Measurements from ENCODE around the gene DIO3.

The DIO3 gene

DNA sequence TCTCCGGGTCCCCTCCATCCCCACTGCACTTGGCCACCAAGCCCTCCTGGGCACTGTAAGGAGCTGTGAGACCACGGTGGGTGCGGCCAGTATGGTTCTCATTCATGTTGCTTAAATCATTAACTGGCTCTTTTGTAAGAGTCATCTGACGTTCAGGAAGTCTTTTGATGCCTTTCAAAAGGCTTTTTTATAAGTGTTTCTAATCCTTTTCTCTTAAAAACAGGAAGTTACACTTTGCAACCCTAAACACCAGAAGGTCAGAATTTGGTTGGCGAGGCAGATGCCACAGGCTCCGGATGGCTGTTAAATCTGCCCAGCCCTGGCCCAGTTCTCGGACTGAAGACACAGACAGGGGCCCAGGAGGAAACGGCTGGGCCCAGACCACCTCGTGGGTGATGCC, 26.1 kb upstream of the DIO3 start:
- peaks cover 13 to 18% of the 10 kb centered on the region in 2 donors for H3K27me3 Mint-ChIP-seq
- no peak overlapping the region for H3K4me3 Mint-ChIP-seq
- peaks cover 0 to 2% of the 10 kb centered on the region in 2 donors for H3K9me3 Mint-ChIP-seq
- no peaks in the 10 kb centered on the region for H3K36me3 Mint-ChIP-seq
- DNase-seq (peak; percentile 5), ATAC-seq (replicated peaks) (peak; percentile 79 to 87)
- H3K27ac Mint-ChIP-seq: peak overlapping the region; percentile 37
- H3K4me1 Mint-ChIP-seq: peaks cover 7 to 18% of the 10 kb centered on the region in 2 donors

DNA sequence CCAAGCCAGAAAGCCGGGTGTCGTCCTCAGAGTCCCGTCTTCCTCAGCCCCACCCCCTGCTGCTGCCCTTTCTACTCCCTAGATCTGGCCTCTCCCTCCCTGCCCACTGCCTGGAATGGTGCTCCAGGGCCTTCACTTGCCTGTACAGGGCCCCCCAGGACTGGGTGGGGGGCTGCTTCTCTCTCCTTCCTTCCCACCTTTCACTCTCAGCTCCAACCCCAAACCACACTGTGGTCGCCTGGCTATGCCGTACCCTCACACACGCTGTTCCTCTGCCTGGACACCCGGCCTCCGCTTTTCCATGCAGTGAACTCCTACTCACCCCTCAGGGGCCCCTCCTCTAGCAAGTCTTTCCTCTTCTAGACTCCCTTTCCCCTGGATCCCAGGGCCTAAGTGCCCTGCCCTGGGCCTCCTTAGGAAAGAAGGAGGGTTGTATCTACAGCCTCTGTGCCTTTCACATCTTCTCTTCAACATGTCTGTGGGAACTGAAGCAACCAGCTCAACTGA, 25.5 kb upstream of the DIO3 start:
- Mint-ChIP-seq H3K4me1 (peaks cover 7 to 18% of the 10 kb centered on the region in 2 donors), H3K36me3 (no peaks in the 10 kb centered on the region), H3K27ac (peak overlapping the region; percentile 89), H3K27me3 (peaks cover 11 to 15% of the 10 kb centered on the region in 2 donors), H3K4me3 (peak overlapping the region in 1 of 2 donors; percentile 42), H3K9me3 (no peaks in the 10 kb centered on the region)
- no peak for DNase-seq
- peak; percentile 5 to 15 for ATAC-seq (replicated peaks)

DNA sequence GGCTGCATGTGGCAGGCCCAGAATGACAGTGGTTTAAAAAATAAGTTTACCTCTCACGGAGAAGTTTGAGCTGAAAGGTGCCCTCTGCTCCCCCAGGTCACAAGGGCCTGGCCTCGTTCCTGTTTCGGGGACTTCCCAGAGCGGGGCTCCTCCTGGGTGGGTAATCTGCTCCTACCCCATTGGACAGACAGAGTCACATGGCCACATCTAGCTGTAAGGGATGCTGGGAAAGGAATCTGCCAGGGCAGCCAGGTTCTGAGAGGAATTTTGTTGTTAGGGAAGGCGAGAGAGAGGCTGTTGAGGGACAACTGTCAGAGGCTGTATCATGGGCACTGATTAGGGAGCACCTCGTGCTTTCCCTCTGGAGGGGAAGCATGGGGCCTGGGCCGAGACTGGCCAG, 24.0 kb upstream of the DIO3 start:
- ATAC-seq (replicated peaks) (no peak), DNase-seq (no peak)
- Mint-ChIP-seq H3K4me1 (peaks cover 7 to 18% of the 10 kb centered on the region in 2 donors), H3K27ac (no peak overlapping the region), H3K9me3 (no peaks in the 10 kb centered on the region), H3K36me3 (no peaks in the 10 kb centered on the region), H3K4me3 (no peak overlapping the region), H3K27me3 (peaks cover 11 to 15% of the 10 kb centered on the region in 2 donors)

DNA sequence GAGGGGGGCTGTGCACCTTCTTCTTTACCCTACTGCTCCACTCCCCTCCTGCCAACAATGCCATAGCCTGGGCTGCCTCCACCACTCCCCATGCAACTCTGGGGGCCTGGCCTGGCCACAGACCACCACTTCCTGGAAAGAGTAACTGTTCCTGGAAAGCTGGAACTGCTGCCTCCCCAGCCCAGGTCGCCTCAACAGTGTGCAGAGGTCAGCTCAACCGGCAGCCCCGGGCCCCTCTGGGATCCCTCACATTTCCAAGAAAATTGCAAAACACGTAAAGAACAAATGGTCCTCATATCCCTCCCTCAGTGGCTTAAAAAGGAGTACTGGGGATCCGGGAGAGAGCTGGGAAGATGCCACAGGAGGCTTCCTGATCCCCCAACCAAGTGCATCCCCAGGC, 22.4 kb upstream of the DIO3 start:
- Mint-ChIP-seq H3K27me3 (peaks cover 11 to 23% of the 10 kb centered on the region in 2 donors), H3K4me3 (no peak overlapping the region), H3K27ac (no peak overlapping the region), H3K36me3 (peaks cover 0 to under 1% of the 10 kb centered on the region in 2 donors), H3K4me1 (peaks cover 7 to 18% of the 10 kb centered on the region in 2 donors), H3K9me3 (peaks cover 6 to 7% of the 10 kb centered on the region in 2 donors)
- ATAC-seq (replicated peaks) (no peak), DNase-seq (no peak)

DNA sequence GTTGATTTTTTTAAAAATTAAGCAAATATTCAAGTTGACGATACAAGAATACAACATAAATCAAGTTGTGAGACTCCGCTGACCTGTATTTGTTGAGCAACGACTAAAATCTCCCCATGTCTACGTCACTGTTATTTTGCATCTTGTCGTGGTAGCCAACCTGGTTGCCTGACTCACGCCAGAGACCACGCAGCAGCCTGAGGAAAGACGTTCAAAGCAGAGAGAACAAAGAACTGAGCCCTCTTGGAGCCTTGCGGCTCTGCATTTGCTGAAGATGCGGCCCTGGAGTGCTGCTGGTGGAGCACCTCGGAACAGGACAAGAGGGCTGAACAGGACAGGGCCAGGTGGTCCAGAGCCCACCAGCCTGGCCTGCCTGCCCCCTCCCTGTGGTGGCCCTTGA, 21.4 kb upstream of the DIO3 start:
- Mint-ChIP-seq H3K9me3 (peaks cover 10 to 12% of the 10 kb centered on the region in 2 donors), H3K4me3 (no peak overlapping the region), H3K36me3 (peaks cover 0 to 2% of the 10 kb centered on the region in 2 donors), H3K27me3 (peaks cover 11 to 25% of the 10 kb centered on the region in 2 donors), H3K4me1 (peaks cover 7 to 13% of the 10 kb centered on the region in 2 donors), H3K27ac (no peak overlapping the region)
- DNase-seq (no peak), ATAC-seq (replicated peaks) (no peak)

DNA sequence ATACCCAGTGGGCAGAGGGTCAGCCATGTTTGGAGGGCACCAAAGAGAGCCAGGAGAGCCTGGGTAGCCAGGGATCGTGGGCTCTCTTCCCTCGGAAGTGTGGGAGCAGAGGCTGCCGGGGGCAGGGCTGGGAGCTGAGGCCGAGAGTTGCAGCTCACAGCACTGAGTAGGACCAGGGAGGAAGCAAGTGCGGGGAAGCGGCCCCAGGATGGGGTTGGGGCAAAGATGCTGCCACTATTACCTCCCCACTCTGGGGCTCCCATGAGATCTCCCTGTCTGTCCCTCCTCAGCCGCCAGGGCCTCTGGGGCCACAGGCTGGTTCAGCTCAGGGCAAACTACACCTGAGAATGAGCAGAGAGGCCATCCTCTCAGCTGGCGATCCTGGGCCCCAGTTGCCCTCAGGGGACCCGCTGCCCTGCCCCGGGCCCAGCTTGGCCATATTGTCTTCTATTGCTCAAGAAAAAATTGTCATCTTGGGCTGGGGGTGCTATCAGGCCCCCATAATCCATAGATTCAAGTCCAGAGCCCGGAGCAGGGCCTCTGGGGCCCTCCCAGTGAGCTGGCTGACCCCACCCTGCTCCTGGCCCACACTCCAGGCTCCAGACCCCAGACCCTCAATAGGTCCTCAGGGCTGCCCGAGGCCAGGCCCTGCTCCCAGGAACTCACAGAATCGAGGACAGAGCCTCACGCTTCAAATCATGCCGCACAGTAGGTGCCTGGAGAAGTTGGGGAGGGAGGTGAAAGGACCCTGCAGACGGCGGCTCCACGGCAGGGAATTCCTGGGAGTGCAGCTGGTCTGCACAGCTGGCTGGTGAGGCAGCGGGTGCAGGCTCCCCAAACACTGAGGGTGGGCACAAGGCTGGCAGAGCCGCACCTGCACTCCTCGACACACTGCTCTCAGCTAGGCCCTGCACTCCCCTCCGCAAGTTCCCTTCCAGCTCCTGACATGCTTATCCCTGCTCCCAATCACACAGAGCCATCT, 20.5 kb upstream of the DIO3 start:
- Mint-ChIP-seq H3K9me3 (peaks cover 10 to 12% of the 10 kb centered on the region in 2 donors), H3K4me1 (peaks cover 3 to 4% of the 10 kb centered on the region in 2 donors), H3K36me3 (peaks cover 0 to 2% of the 10 kb centered on the region in 2 donors), H3K27me3 (peaks cover 9 to 22% of the 10 kb centered on the region in 2 donors), H3K27ac (no peak overlapping the region), H3K4me3 (no peak overlapping the region)
- DNase-seq: no peak
- ATAC-seq (replicated peaks): no peak

DNA sequence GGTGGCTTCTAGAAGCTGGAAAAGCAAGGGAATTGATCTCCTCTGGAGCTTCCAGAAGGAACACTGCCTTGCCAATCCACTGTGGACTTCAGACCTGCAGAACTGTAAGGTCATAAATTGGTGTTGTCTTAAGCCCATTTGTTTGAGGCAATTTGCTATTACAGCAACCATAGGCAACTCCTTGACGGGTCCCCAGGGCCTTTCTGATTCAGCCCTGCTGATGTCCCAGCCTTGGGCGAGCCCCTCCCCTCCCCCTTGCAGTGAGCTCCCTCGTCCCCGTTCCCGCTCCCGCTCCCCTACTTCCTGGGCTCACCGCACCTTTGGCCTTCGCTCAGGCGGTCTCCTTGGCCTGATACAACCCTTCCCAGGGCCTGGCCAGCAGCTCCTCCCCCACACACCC, 18.9 kb upstream of the DIO3 start:
- ATAC-seq (replicated peaks) (no peak), DNase-seq (no peak)
- peaks cover 5 to 20% of the 10 kb centered on the region in 2 donors for H3K27me3 Mint-ChIP-seq
- no peak overlapping the region for H3K27ac Mint-ChIP-seq
- no peaks in the 10 kb centered on the region for H3K4me1 Mint-ChIP-seq
- peaks cover 0 to 2% of the 10 kb centered on the region in 2 donors for H3K36me3 Mint-ChIP-seq
- H3K4me3 Mint-ChIP-seq: no peak overlapping the region
- H3K9me3 Mint-ChIP-seq: peaks cover 11 to 12% of the 10 kb centered on the region in 2 donors

DNA sequence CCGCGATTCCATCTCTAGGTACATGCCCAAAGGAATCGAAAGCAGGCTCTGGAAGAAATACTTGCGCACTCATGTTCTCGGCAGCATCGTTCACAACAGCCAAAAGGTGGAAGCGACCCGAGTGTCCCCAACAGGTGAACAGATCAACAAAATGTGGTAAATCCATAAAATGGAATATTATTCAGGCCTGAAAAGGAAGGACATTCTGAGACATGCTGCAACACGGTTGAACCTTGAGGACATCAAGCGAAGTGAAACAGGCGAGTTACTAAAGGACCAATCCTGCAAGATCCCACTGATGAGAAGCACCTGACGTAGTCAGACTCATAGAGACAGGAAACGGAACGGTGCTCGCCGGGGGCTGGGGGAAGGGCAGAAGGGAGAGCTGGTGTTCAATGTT, 17.5 kb upstream of the DIO3 start:
- Mint-ChIP-seq H3K36me3 (peaks cover 0 to 2% of the 10 kb centered on the region in 2 donors), H3K4me1 (no peaks in the 10 kb centered on the region), H3K27ac (no peak overlapping the region), H3K4me3 (no peak overlapping the region), H3K27me3 (peaks cover 0 to 15% of the 10 kb centered on the region in 2 donors), H3K9me3 (peaks cover 11 to 12% of the 10 kb centered on the region in 2 donors)
- ATAC-seq (replicated peaks): no peak
- DNase-seq: no peak

DNA sequence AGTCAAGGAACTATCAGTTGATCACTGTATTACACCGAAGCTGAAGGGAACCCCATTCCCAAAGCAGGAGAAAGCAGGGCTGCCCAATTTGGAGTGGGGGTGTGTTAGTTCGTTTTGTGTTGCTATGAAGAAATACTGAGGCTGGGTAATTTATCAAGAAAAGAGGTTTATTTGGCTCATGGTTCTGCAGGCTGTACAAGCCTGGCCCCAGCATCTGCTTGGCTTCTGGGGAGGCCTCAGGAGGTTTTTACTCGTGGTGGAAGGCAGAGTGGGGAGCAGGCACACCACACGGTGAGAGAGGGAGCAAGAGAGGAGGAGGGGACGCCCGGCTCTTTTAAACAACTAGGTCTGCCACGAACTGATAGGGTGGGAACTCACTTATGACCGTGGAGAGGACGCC, 16.7 kb upstream of the DIO3 start:
- peaks cover 0 to 23% of the 10 kb centered on the region in 2 donors for H3K27me3 Mint-ChIP-seq
- no peak overlapping the region for H3K4me3 Mint-ChIP-seq
- DNase-seq: no peak
- H3K4me1 Mint-ChIP-seq: no peaks in the 10 kb centered on the region
- peaks cover 0 to 2% of the 10 kb centered on the region in 2 donors for H3K36me3 Mint-ChIP-seq
- peaks cover 11 to 12% of the 10 kb centered on the region in 2 donors for H3K9me3 Mint-ChIP-seq
- H3K27ac Mint-ChIP-seq: peak overlapping the region; percentile 52
- no peak for ATAC-seq (replicated peaks)

DNA sequence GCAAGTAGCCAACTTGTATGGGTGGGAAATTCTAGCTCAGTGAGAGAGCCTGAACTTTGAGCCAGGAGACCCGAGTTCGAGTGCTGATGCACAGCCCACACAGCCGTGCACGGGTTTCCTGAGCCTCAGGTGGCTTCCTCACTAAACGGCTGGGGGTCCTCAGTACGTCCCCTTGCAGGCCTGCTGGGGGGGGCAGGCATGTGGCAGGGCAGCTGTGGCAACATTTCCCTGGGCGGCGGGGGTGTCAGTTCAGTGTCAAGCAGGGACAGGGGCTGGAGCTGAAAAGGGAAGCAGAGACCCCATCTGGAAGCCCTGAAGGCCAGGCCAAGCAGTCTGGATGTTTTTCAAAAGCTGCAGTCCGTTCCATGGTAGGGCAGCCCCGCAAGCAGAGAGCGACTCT, 14.6 kb upstream of the DIO3 start:
- no peak overlapping the region for H3K27ac Mint-ChIP-seq
- peaks cover 12 to 18% of the 10 kb centered on the region in 2 donors for H3K9me3 Mint-ChIP-seq
- H3K36me3 Mint-ChIP-seq: peaks cover 0 to 2% of the 10 kb centered on the region in 2 donors
- H3K4me3 Mint-ChIP-seq: no peak overlapping the region
- peaks cover 8 to 37% of the 10 kb centered on the region in 2 donors for H3K27me3 Mint-ChIP-seq
- ATAC-seq (replicated peaks) (no peak), DNase-seq (no peak)
- H3K4me1 Mint-ChIP-seq: no peaks in the 10 kb centered on the region

DNA sequence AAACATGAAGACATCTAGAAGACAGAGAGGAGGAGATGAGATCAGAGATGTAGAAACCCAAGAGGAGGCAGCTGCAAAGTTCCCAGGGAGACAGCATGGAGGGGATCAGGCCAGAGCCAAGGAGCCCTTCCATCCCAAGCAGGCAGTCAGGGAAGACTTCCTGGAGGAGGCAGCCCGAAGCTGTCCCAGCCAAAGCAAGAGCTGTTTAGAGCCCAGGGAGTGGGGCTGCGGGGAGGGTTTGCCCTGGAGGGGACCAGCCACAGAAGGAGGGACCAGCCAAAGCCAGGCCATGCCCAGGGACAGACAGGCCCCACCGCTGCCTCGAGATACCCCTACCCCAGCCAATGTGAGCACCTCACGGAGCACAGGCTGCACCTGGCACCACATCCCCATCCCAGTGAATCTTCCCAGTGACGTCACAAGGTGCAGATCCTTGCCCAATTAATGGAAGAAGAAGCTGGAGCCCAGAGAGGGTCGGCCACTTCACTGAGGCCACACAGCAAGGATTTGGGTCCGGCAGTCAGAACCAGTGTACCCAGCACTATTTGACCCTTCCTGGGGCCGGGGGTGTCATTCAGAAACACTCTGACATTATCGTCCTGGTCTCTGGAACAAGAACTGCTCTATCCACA, 14.1 kb upstream of the DIO3 start:
- H3K4me3 Mint-ChIP-seq: no peak overlapping the region
- H3K27ac Mint-ChIP-seq: no peak overlapping the region
- H3K36me3 Mint-ChIP-seq: peaks cover 0 to 2% of the 10 kb centered on the region in 2 donors
- H3K27me3 Mint-ChIP-seq: peaks cover 8 to 40% of the 10 kb centered on the region in 2 donors
- H3K9me3 Mint-ChIP-seq: peaks cover 12 to 18% of the 10 kb centered on the region in 2 donors
- ATAC-seq (replicated peaks) (no peak), DNase-seq (no peak)
- H3K4me1 Mint-ChIP-seq: no peaks in the 10 kb centered on the region

DNA sequence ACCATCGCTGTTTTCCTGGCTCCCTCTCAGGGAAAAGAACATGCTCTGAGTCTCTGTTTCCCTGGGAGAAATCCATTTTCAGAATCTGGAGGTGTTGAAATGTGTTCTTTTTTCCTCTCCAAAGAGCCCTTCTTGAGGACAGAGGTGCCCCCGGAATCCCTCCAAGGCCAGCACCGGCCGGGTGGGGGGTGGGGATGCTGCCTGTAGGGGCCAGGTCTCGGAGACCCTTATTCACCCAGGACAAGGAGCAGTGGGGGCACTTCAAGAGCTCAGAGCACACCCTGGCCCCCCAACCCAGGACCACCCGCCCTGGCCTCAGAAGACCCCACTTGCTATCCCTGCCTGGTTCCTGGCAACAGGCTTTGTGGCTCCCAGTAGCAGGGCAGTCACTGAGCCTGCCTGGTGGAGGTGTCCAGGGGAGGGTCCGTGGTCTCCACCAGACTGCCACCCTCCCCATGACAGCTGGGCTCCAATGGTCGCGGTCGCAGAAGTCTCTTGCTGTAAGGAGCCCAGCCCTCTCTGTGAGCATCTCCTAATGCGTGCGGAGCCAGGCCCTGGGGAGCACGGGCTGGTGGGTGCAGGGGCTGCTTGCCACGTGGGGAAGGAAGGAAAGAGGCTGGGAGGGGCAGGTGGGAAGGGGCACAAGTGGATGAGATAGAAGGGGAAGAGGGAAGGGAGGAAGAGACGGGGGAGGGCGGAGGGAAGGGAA, 13.2 kb upstream of the DIO3 start:
- Mint-ChIP-seq H3K4me1 (no peaks in the 10 kb centered on the region), H3K27me3 (peaks cover 10 to 40% of the 10 kb centered on the region in 2 donors), H3K4me3 (no peak overlapping the region), H3K36me3 (peaks cover 0 to 2% of the 10 kb centered on the region in 2 donors), H3K27ac (no peak overlapping the region), H3K9me3 (peaks cover 12 to 17% of the 10 kb centered on the region in 2 donors)
- DNase-seq (no peak), ATAC-seq (replicated peaks) (no peak)

DNA sequence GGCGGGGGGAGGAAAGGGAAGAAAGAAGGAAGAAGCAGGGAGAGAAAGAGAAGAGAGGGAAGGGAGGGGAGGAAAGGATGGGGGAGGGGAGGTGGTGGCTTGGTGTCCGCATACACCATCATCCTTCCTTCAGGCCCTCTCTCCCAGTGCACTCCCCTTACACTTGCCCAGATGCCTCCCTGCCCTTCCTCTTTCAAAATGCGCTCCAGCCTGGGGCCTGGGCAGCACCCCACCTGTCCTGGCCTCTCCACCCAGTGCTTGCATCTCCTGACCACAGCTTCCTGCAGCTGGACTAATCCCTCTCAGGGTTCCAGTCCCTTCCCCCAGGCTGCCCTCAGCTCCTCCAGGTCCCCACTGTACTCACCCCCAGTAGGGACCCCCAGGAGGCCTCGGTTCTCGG, 12.6 kb upstream of the DIO3 start:
- Mint-ChIP-seq H3K4me1 (no peaks in the 10 kb centered on the region), H3K27me3 (peaks cover 15 to 41% of the 10 kb centered on the region in 2 donors), H3K27ac (no peak overlapping the region), H3K36me3 (peaks cover 0 to 2% of the 10 kb centered on the region in 2 donors), H3K4me3 (no peak overlapping the region), H3K9me3 (peaks cover 8 to 13% of the 10 kb centered on the region in 2 donors)
- DNase-seq (no peak), ATAC-seq (replicated peaks) (no peak)

DNA sequence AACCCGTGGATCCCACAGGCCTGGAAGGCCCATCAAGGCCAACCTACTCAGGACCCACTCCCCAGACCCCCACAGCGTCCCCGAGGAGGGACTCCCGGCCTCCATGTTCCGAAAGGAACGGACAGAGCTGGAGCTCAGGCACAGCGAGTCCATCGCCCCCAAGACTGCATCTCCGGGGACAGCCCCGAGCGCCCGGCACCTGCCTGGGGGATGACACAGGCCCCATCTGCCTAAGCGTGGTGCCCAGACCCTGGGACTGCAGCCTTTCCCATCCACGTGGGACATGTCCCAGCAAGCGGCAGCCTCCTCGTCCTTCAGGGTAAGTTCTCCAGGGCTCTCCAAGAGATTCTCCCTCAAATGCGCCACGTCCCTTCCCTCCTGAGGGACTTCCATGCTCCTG, 12.1 kb upstream of the DIO3 start:
- H3K9me3 Mint-ChIP-seq: peaks cover 4 to 10% of the 10 kb centered on the region in 2 donors
- no peaks in the 10 kb centered on the region for H3K4me1 Mint-ChIP-seq
- DNase-seq (no peak), ATAC-seq (replicated peaks) (no peak)
- peaks cover 15 to 42% of the 10 kb centered on the region in 2 donors for H3K27me3 Mint-ChIP-seq
- H3K27ac Mint-ChIP-seq: no peak overlapping the region
- H3K4me3 Mint-ChIP-seq: no peak overlapping the region
- no peaks in the 10 kb centered on the region for H3K36me3 Mint-ChIP-seq

All from stimulated activated naive B cell treated with anti-CD40 and anti-IgM and Interleukin-4, amounts not matched to agents 10 μg/mL and 1 μg/mL and 100 μg/mL, for 72 hours (primary cell).